ENCODE results near the gene POU2F2. TPM values are rescaled to one million over a fixed set of nuclear protein-coding genes. Genes with fewer than 3 reads are reported as not detected.

POU2F2 gene
- total RNA-seq, 2 donors from 2014 or later = 3.4 to 17.4 TPM

DNA sequence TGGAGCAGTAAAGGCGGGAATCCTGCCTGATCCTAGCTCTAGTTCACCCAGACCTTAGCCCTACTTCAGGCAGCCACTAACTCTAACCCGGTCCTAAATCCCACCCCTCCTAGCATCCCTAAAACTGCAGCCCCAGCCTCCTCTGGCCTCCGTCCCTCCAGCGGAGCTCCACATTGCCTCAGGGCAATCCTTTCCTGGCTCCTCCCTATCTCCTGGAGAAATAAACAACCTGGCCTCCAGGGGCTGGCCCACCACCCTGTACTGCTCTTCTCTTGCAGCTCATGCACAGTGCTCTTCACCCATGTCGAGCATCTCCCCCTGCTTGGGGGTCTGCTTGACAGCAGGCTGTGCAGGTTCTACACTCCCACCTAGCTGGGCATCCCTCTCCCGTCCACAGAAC, 6.7 kb downstream of the POU2F2 start:
- no peak overlapping the region for H3K4me3 ChIP-seq
- no peaks in the 10 kb centered on the region for H3K9me3 ChIP-seq
- no peak for DNase-seq (ENCODE audit: low spot score)
- no peaks in the 10 kb centered on the region for H3K27me3 ChIP-seq (replicated peaks; ENCODE audit: insufficient read depth)
- H3K4me1 ChIP-seq (replicated peaks) = no peaks in the 10 kb centered on the region
- 45% methylated on average over 6 of the region's 6 CpGs for WGBS
- intact Hi-C loops (cut with DNase I) = no loop called here
- no peaks in the 10 kb centered on the region for H3K36me3 ChIP-seq
- no peak overlapping the region for H3K27ac ChIP-seq
- no peak for TF ChIP-seq POLR2AphosphoS5 (IDR thresholded peaks at IDR 0.05)
- TF ChIP-seq POLR2A (IDR thresholded peaks at IDR 0.05) = no peak
- TF ChIP-seq, protein P1, sequence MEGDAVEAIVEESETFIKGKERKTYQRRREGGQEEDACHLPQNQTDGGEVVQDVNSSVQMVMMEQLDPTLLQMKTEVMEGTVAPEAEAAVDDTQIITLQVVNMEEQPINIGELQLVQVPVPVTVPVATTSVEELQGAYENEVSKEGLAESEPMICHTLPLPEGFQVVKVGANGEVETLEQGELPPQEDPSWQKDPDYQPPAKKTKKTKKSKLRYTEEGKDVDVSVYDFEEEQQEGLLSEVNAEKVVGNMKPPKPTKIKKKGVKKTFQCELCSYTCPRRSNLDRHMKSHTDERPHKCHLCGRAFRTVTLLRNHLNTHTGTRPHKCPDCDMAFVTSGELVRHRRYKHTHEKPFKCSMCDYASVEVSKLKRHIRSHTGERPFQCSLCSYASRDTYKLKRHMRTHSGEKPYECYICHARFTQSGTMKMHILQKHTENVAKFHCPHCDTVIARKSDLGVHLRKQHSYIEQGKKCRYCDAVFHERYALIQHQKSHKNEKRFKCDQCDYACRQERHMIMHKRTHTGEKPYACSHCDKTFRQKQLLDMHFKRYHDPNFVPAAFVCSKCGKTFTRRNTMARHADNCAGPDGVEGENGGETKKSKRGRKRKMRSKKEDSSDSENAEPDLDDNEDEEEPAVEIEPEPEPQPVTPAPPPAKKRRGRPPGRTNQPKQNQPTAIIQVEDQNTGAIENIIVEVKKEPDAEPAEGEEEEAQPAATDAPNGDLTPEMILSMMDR (IDR thresholded peaks at IDR 0.05) = no peak

DNA sequence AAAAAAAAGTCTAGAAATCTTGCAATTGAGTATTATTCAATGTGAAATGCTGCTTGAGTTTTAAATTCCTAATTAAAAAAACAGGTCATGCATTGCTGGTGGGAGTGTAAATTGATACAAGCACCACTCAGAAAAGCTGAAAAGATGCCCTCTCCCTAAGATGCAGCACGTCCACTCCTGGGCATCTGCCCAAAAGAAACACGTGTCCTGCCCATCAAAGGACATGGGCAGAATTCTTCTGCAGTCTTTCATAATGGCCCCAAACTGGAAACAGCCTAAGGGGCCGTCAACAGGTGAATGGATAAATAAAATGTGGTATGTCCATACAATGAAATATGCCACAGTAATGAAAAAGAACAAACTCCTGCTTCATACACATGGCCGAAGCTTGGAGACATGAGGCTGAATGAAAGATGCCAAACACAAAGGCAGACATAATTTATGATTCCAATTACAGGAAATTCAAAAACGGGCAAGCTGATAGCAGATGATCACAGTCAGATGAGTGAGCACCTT, 7.8 kb downstream of the POU2F2 start:
- Histone ChIP-seq H3K4me3 (no peak overlapping the region), H3K9me3 (no peaks in the 10 kb centered on the region), H3K27ac (no peak overlapping the region), H3K4me1 (replicated peaks) (no peaks in the 10 kb centered on the region), H3K36me3 (no peaks in the 10 kb centered on the region), H3K27me3 (replicated peaks; ENCODE audit: insufficient read depth) (no peaks in the 10 kb centered on the region)
- DNase-seq (ENCODE audit: low spot score) = no peak
- WGBS = 71% methylated on average over 5 of the region's 5 CpGs
- TF ChIP-seq, protein P1 (IDR thresholded peaks at IDR 0.05) = no peak
- no peak for TF ChIP-seq POLR2AphosphoS5 (IDR thresholded peaks at IDR 0.05)
- TF ChIP-seq POLR2A (IDR thresholded peaks at IDR 0.05) = no peak
- intact Hi-C loops (cut with DNase I) = no loop called here

DNA sequence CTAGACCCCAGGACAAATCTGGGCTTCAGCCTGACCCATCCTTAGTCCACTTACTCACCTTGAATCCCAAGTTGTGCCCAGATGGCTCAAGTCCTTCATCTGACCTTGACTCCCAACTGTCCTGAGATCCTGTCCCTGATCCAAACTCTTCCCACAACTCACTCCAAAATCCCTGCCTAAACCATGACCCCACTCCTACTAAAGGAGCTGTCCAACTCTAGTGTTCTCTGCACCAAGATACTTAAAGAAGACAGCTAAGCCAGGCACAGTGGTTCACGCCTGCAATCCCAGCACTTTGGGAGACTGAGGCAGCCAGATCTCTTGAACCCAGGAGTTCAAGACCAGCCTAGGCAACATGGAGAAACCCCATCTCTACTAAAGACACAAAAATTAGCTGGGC, 8.5 kb downstream of the POU2F2 start:
- 94% methylated on average over 1 of the region's 1 CpG for WGBS
- no peak for DNase-seq (ENCODE audit: low spot score)
- Histone ChIP-seq H3K4me3 (no peak overlapping the region), H3K27me3 (replicated peaks; ENCODE audit: insufficient read depth) (no peaks in the 10 kb centered on the region), H3K27ac (no peak overlapping the region), H3K4me1 (replicated peaks) (no peaks in the 10 kb centered on the region), H3K9me3 (no peaks in the 10 kb centered on the region), H3K36me3 (no peaks in the 10 kb centered on the region)
- intact Hi-C loops (cut with DNase I) = no loop called here
- no peak for TF ChIP-seq POLR2AphosphoS5 (IDR thresholded peaks at IDR 0.05)
- no peak for TF ChIP-seq POLR2A (IDR thresholded peaks at IDR 0.05)
- TF ChIP-seq, protein P1 (IDR thresholded peaks at IDR 0.05) = no peak

DNA sequence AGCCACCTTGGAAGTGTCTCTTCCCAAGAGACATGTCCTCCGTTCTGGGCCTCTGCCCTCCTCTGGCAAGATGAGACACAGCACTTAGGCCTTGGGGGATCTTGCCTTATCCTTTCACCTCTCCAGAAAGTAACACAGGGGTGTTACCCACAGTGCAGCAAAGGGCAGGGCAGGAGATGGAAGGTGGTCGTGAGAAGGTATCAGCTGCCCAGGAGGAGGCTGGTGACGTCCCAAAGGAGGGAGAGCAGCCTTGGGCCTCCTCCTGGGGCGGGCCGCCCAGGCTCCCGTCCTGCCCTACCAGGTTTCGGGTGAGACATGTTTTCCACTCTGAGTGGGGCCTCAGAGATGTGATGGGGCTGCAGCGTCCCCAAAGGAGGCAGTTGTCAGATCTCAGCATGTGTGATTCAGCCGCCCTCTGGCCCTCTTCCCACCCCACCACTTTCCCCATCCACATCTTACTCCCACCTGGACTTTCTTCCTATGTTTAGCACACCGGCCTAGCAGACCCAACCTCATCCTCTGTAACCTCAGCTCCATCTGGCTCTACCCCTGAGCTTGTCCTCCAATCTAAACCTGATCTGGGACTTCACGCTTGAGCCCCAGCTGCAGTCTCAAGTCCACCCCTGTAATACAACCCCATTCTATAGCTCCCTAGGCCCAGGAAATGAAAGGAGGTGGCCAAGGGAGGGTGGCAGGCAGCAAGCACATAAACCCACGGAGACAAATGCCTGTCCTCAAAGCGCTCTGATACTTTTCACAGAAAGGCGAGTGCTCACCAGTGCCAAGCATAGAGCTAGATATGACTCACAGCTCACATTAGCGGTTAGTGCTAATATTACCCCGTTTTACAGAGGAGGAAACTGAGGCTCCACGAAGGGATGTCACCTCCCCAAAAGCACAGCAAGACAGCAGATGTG, 9.3 kb downstream of the POU2F2 start:
- WGBS = 80% methylated on average over 17 of the region's 17 CpGs
- no peak for TF ChIP-seq POLR2AphosphoS5 (IDR thresholded peaks at IDR 0.05)
- TF ChIP-seq, protein P1 (IDR thresholded peaks at IDR 0.05) = no peak
- H3K27ac ChIP-seq = no peak overlapping the region
- H3K36me3 ChIP-seq = no peaks in the 10 kb centered on the region
- H3K4me1 ChIP-seq (replicated peaks) = no peaks in the 10 kb centered on the region
- no peak for DNase-seq (ENCODE audit: low spot score)
- H3K9me3 ChIP-seq = no peaks in the 10 kb centered on the region
- no peaks in the 10 kb centered on the region for H3K27me3 ChIP-seq (replicated peaks; ENCODE audit: insufficient read depth)
- no peak overlapping the region for H3K4me3 ChIP-seq
- intact Hi-C loops (cut with DNase I) = no loop called here

DNA sequence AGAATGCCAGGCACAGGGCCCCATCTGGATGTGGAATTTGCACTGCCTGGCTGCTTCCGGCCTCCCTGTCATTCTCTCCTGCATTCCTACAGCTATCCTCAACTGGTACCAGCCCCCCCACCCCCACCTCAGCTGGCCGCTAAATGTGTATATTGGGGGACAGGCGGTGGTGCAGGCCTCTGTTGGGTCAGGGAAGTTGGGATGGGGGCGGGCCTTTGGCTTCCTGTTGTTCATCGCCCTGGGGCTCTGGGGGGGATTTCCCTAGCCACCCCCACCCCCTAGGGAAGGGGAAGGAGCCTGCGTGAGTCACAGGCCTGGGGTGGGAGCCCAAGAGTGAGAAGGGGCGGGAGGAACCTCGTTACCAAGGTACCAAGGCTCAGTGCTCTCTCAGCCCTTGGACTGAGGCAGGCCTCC, 10.6 kb downstream of the POU2F2 start:
- Histone ChIP-seq H3K4me3 (no peak overlapping the region), H3K9me3 (no peaks in the 10 kb centered on the region), H3K27ac (no peak overlapping the region), H3K36me3 (no peaks in the 10 kb centered on the region), H3K4me1 (replicated peaks) (no peaks in the 10 kb centered on the region), H3K27me3 (replicated peaks; ENCODE audit: insufficient read depth) (no peaks in the 10 kb centered on the region)
- intact Hi-C loops (cut with DNase I) = no loop called here
- 44% methylated on average over 8 of the region's 8 CpGs for WGBS
- DNase-seq (ENCODE audit: low spot score) = no peak
- no peak for TF ChIP-seq POLR2A (IDR thresholded peaks at IDR 0.05)
- TF ChIP-seq POLR2AphosphoS5 (IDR thresholded peaks at IDR 0.05) = no peak
- TF ChIP-seq, protein P1 (IDR thresholded peaks at IDR 0.05) = no peak
